ENCODE data around the gene NSF.
"Not testable (repeated sequence)": the region's sequence is repeated elsewhere in the genome, so short reads cannot be mapped to it uniquely, and the experiment has no call there.

The NSF gene

DNA sequence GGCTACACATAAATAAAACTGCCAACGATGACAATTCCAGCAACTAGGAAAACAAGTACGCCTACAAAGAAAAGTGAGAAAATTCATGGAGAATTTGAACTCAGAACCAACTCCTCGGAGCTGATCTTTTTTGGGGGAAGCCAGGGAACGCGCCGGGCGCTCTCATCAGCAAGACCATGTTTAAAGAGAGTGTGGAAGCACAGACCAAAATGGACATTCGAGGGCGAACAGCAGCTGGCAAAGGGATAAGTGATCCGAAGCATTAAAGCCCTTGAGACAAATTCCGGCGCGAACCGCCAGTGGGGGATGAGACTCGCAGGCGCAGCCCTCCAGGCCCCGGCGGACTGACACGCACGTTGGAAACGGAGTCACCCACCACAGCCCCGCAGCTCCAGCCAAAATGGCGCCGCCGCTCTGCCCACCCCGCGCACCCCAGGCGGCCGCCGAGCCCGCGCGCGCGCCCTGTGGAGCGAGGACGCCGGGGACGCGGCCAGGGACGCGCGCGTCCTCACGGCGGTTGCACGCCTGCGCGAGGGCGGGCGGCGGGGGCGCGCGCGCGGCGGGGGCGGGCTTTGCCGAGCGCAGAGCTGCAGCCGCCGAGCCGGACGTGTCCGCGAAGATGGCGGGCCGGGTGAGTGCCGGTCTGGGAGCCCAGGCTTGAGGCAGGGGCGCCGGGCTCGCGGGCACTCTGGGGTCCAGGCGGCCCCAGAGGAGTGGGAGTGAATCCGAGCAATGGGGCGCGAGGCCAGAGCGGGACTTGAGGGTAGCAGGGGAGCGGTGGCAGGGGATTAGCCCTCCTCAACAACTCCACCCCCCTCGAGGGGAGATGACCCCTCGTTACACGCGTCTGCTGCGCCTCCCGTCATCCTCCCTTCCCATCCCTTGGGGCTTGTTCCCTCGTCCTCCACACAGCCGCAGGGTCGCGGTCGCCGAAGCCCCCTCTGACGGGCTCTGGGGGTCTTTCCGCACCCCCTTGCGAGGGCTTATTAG is at the start of gene NSF:
TSS of gene NSF (plus strand) at position 513 of the 990 bp plus-strand sequence. CDS start at position 620, 107 bp downstream.
- not testable (repeated sequence) for DNase-seq (ENCODE audit: low spot score); H3K27ac ChIP-seq; H3K4me3 ChIP-seq

DNA sequence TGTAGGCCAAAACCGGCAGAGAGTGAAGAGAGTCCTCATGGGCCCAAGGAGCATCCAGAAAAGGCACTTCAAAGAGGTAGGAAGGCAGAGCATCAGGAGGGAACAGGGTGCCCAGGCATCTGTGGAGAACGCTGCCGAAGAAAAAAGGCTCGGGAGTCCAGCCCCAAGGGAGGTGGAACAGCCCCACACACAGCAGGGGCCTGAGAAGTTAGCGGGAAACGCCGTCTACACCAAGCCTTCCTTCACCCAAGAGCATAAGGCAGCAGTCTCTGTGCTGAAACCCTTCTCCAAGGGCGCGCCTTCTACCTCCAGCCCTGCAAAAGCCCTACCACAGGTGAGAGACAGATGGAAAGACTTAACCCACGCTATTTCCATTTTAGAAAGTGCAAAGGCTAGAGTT is 41.9 kb upstream of the NSF start:
- H3K27ac ChIP-seq; H3K4me3 ChIP-seq; DNase-seq (ENCODE audit: low spot score): not testable (repeated sequence)

- H3K27ac ChIP-seq; H3K4me3 ChIP-seq; DNase-seq (ENCODE audit: low spot score): not testable (repeated sequence)
Observed at GRCh38 chr17:46559155-46559554, 31.3 kb upstream of the NSF start.

DNA sequence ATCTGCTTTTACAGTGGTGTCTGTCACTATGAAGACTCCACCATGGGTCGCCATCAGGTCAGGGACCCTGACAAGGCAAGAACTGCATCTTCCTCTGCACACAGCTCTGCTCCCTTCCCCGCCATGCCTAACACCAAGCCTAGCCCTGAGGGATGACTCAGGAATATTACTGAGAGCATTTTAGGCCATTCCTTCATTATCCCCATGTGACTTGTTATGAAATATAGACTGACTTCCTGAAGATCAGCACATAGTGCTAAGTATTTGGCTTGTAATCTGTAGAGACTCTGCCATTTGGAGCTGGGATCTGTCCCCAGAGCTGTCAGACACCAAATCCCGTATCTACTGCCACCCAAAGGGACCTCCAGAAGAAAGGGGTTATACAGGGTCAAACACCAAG is 30.4 kb upstream of the NSF start:
- H3K4me3 ChIP-seq; DNase-seq (ENCODE audit: low spot score); H3K27ac ChIP-seq: not testable (repeated sequence)

GRCh38 chr17:46566284-46566683 is 24.2 kb upstream of the NSF start:
- H3K27ac ChIP-seq; DNase-seq (ENCODE audit: low spot score); H3K4me3 ChIP-seq: not testable (repeated sequence)

GRCh38 chr17:46566980-46567379 is 23.5 kb upstream of the NSF start:
- H3K27ac ChIP-seq; DNase-seq (ENCODE audit: low spot score); H3K4me3 ChIP-seq: not testable (repeated sequence)

DNA sequence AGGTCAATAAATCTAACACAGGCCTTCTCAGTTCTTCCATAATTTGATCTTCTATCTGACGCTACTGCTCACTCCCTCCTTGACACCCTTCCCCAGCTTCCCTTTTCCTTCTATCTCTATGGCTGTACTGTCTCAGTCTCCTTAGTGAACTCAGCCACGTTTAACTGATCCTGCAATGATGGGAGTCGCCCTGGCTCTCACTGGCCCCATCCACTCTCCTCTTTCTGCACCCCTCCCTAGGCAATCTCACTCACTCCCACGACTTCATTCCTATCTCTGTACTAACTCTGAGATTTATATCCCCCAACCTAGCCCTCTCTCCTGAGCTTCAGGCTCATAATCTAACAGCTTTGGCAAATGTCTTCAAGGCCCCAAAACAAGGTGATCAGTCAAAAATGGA is 18.7 kb upstream of the NSF start:
- not testable (repeated sequence) for DNase-seq (ENCODE audit: low spot score); H3K4me3 ChIP-seq; H3K27ac ChIP-seq

DNA sequence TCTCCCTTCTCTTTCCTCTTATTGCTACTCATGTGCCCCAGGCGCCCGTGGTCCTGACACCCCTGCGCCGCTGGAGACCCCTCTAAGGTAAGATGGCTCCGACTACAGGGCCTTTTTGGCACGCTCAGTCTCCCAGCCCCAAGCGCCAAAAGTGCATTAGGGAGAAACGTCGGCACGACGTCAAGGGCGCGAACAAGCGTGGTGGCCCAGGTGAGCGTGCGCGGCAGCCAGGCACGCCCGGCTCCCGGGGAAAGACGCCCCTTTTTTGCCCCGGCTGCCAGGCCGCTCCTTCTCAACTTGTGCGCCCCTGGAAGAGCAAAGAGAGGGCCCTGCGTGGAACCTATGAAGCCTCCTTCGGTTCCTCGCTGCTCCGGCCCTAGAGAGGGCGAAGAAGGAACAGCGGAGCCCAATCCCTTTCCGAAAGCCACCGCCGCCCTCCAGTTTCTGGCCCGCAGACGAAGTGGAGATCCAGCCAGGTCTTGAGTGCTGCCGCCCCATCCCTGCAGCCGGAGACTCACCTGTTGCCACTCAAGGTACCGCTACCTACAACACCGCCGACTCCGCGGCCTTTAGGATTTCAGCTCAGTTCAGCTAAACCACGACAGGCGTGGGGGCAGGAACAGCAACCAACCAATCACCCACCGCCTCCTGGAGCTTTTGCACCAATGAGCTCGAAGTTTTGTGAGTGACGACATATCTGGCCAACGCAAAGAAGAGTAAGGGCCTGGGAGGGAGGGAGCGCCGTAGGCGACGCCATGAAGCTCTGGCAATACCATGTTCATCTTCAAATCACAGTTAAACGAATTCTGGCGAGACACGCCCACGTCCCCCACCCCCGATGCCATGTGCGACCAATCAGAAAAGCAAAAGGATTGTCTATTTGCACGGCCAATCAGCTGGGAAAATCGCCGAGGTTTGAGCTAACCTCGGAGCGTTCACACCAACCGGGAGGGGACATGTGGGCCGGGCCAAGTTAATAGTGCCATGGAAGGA is 11.1 kb upstream of the NSF start, which contains the start of gene ARL17A:
TSS of gene ARL17A (minus strand) at position 609 of the 993 bp plus-strand sequence. CDS start 3,369 bp downstream, outside the sequence.
- H3K27ac ChIP-seq: peak within 1 kb of the TSS in 1 of 2 donors; percentile 72

GRCh38 chr17:46580082-46580481 is 10.4 kb upstream of the NSF start:
- peak overlapping the region; percentile 59 for H3K4me3 ChIP-seq
- peak overlapping the region in 1 of 2 donors; percentile 72 for H3K27ac ChIP-seq

More for the DNA sequence above, 11.1 kb upstream of the NSF start, which contains the start of gene ARL17A:
- H3K4me3 ChIP-seq: peak within 1 kb of the TSS; percentile 59
- DNase-seq (ENCODE audit: low spot score): not testable (repeated sequence)

GRCh38 chr17:46585444-46585843 is 5.0 kb upstream of the NSF start:
- DNase-seq (ENCODE audit: low spot score); H3K4me3 ChIP-seq; H3K27ac ChIP-seq: not testable (repeated sequence)

More at GRCh38 chr17:46580082-46580481, 10.4 kb upstream of the NSF start:
- DNase-seq (ENCODE audit: low spot score): not testable (repeated sequence)

- H3K4me3 ChIP-seq; H3K27ac ChIP-seq; DNase-seq (ENCODE audit: low spot score): not testable (repeated sequence)
Observed at GRCh38 chr17:46591332-46591731, 863 bp downstream of the NSF start.

DNA sequence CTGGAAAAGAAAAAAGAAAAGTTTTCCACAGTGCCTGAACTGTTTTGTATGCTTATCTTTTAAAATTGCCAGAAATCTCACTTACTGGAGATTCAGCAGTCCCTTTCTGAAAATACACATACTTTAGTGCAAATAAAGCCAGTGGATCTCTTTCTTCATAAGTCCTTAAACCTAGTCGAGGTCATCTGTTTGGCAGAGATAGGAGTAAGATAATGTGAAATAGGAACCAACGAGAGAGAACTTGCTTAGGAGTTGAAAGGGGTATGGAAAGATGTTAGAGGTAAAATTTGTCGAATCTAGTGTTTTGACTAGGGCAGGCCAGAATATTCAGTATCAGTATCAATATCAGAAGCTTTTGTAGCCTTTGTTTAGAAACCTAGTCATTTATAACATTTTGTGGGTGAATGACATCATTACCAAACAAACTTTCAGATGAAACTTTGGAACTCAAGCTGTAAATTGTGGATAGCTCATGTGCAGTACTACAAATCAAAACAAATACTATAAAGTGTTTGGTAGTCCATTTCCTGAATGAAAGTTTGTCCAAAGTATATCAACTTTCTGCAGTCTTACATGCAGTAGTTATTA is 8.0 kb downstream of the NSF start:
- not testable (repeated sequence) for H3K4me3 ChIP-seq; DNase-seq (ENCODE audit: low spot score); H3K27ac ChIP-seq

- DNase-seq (ENCODE audit: low spot score); H3K4me3 ChIP-seq; H3K27ac ChIP-seq: not testable (repeated sequence)
Observed at GRCh38 chr17:46600767-46601166, 10.3 kb downstream of the NSF start.

DNA sequence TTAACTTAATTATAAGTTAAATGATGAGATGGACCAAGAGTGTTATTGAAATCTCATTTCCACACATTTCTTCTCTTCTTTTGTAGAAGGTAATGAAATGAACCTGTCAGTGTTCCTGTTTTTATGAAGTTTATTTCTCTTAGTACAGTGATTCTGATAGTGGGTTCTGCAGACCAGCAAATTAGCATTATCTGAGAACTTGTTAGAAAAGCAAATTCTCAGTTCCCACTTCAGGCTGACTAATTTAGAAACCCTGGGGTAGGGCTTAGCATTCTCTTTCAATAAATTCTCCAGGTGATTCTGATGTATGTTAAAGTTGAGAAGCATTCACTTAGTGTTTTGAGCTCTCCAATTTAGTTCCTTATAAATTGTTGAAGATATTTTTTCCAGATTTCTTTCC is 12.7 kb downstream of the NSF start:
- H3K27ac ChIP-seq; DNase-seq (ENCODE audit: low spot score); H3K4me3 ChIP-seq: not testable (repeated sequence)

DNA sequence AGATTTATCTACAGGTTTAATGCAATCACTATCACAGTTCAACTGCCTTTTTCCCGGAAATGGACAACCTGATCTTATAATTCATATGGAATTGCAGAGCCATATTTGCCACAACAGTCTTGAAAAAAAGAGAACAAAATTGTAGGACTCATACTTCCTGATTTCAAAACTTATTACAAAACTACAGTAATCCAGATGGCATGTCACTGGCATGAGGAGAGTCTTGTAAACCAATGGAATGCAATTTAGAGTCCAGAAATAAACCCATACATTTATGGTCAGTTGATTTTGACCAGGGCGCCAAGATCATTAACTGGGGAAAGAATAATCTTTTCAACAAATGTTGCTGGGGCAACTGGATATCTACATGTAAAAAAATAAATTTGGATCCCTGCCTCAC is 20.8 kb downstream of the NSF start:
- H3K4me3 ChIP-seq; DNase-seq (ENCODE audit: low spot score); H3K27ac ChIP-seq: not testable (repeated sequence)

DNA sequence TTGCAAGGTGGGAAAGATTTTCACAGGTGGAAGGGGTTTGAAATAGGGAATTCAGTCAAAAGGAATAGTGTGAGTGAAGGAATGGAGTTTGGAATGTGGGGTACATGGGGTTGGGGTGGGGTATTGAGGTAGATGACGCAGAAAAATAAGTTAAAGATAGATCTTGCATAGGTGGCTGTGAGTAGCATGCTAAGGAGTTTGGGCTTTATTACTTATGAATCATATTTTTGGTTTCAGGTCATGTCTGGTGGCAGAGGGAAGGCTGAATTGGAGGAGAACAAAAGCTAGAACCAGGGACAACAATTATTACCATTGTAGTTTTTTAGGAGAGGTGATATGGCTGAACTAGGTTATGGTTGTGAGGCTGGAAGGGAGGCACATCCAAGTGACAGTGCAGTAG is 23.4 kb downstream of the NSF start:
- H3K27ac ChIP-seq; DNase-seq (ENCODE audit: low spot score); H3K4me3 ChIP-seq: not testable (repeated sequence)

DNA sequence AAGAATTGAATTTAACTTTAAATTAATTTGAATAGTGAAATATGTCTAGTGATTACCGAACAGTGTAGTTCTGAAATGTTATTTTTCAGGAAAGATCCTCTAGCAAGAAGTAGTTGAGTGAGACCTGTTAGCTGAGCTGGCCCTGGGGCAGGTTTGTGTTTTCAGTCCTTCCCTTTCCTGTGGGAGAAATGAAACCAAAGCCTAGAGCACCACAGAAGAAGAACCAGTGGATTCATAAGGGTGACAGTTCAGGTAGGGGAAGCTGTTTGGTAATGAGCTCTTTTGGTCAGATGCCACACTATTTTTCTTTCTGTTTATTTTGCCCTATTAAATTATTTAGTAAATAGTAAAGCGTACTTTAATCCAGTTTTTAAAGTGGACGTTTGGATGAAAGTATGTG is 26.7 kb downstream of the NSF start:
- DNase-seq (ENCODE audit: low spot score); H3K4me3 ChIP-seq; H3K27ac ChIP-seq: not testable (repeated sequence)

GRCh38 chr17:46618975-46619374 is 28.5 kb downstream of the NSF start:
- H3K27ac ChIP-seq; H3K4me3 ChIP-seq; DNase-seq (ENCODE audit: low spot score): not testable (repeated sequence)
